ENCODE data around the gene THNSL1.
A peak's percentile ranks its signal among the peaks of the same experiment; 100 is the strongest.
"Not testable (repeated sequence)": the region's sequence is repeated elsewhere in the genome, so short reads cannot be mapped to it uniquely, and the experiment has no call there.

The THNSL1 gene

DNA sequence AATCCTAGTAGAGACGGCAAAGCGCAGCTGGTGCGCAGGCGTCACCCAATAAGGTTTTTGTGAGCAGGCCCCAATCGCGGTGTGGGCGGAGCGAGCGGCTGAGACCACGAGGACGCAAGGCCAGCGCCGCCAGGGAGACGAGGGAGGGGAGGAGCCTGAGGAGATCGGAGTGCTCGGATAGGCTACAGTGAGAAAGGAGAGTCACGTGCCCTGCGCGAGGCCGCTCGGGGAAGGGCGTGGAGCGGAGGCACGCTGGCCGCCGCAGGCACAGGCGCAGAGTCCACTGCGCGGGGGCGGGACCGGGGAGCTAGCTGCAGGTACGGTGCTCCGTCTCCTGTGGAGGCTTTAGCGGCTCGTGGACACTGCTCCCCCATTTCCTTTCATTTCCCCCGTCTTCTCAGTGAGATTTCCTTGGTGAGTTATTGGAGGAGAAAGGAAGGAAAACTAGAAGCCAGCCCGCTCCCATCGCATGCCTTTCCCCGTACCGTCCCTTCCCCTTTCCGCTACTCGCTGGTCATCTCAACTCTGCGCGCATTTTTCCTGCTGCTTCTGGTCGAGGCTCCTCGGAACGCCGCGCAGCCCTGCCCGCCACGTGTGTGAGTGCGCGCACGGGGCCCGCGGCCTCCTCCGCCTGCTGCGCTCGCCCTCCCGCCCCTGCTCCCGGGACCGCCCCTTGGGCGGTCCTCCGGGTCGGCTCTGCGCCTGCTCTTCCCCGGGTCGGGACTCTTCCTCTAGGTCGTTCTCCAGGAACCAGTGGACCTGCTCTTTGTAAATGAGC is at the start of gene THNSL1:
THNSL1 (plus strand) TSS at position 237 of the 778 bp plus-strand sequence. CDS start 6,612 bp downstream, outside the sequence.
- DNase-seq (ENCODE audit: low read depth in 2 of 2) = peak; percentile 96 to 98

DNA sequence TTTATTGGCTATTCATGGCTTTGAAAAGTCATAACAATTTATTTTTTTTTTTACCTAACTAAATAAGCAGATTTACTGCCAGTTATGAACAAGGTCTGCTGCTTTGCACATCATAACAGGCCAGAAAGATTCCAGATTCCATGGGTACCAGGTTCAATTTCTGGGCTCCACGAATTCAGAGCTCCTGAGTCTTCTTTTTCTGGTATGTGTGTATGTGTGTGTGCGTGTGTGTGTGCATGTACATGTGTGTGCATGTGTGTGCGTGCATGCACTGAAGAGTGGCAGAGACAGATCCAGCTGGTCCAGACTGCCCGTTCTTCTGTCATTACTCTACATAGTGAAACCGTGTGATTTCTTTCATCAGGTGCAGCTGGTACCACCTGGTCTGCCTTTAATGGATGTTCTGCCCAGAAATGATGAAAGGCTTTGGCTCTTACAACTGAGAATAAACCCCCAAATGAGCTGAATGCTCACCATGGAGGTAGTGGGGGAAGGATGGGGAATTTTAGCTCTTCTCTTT is 49.4 kb upstream of the THNSL1 start:
- DNase-seq (ENCODE audit: low read depth in 2 of 2) = no peak

GRCh38 chr10:24968349-24968748 is 48.1 kb upstream of the THNSL1 start:
- DNase-seq (ENCODE audit: low read depth in 2 of 2) = no peak

- DNase-seq (ENCODE audit: low read depth in 2 of 2) = not testable (repeated sequence)
Measured at GRCh38 chr10:24968951-24969350, 47.5 kb upstream of the THNSL1 start.

- DNase-seq (ENCODE audit: low read depth in 2 of 2) = no peak
Measured at GRCh38 chr10:24969841-24970281, 46.6 kb upstream of the THNSL1 start.

DNA sequence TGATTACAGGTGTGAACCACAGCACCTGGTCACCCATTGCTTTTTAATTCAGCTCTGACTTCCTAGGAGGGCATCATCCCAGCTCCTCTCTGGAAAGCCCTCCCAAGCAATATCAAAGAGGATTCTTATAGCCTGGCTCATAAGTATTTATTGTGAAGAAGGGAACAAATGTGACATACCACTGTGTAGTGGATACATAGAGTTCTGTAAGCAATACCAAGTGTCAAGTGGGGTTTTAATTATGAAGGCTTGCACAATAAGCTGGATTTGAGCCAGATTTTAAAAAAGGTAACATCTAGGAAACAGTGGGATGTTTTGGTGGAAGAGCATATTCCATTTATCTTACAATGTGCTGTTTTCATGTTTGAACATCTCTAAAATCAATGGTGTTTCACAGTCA is 45.0 kb upstream of the THNSL1 start:
- no peak for DNase-seq (ENCODE audit: low read depth in 2 of 2)

- DNase-seq (ENCODE audit: low read depth in 2 of 2) = no peak
Measured at GRCh38 chr10:24973163-24973562, 43.2 kb upstream of the THNSL1 start.

- no peak for DNase-seq (ENCODE audit: low read depth in 2 of 2)
Measured at GRCh38 chr10:24974976-24975375, 41.4 kb upstream of the THNSL1 start.

GRCh38 chr10:24979685-24980084 is 36.7 kb upstream of the THNSL1 start:
- no peak for DNase-seq (ENCODE audit: low read depth in 2 of 2)

- DNase-seq (ENCODE audit: low read depth in 2 of 2) = no peak
Measured at GRCh38 chr10:24981161-24981710, 35.2 kb upstream of the THNSL1 start.

DNA sequence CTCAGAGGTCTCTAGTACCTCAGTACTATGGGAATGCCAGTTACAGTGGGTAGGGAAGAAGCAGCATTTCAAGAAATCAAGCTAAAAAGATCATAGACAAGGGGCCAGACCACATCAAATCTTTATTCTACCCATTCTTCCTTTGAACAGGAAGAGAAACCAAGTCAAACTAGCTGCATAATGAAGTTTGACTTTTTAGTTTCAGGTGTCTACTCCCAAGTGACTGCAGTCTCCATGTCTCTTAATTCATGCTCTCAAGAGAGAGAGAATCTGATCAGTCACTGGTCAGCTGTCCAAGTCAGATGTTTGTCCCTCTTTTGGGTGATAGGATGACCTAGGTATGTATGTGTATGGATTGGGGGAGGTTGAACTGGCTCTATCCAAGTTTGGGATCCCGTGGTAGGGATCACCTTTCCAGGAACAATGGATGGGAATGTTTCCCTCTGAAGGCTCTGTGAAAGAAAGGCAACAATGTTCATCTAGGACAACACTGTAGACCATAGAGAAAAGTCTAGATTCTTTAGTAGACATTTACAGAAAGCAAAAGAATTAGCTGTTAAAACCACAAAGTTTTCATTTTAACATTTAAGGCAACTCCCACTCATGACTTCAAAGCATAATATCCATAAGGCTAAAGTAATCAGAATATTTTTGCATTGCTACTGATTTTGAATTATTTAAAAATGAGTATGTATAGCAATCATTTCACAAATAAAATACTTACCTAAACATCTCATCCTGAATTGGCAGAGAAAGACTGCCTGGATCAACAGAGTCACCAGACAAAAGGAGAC is 33.9 kb upstream of the THNSL1 start:
- no peak for DNase-seq (ENCODE audit: low read depth in 2 of 2)

GRCh38 chr10:24983130-24983529 is 33.3 kb upstream of the THNSL1 start:
- no peak for DNase-seq (ENCODE audit: low read depth in 2 of 2)

DNA sequence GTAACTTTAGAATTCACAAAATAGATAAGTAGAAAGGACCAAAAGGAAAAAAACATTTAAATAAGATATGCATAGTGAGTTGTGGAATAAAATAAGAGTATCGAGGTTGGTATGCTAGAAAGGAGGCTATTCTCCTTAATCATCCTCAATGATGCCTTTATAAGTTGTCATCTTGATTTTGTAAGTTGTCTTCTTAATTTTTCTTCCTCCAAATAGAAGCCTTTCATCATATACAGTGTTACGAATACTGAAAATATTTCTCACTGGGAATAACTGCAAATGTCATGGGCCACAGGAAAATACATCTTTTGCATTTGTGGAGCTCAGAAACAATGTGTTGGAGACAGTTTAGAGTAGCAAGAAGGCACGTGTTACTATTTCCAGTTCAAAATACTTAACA is 32.5 kb upstream of the THNSL1 start:
- DNase-seq (ENCODE audit: low read depth in 2 of 2) = no peak

DNA sequence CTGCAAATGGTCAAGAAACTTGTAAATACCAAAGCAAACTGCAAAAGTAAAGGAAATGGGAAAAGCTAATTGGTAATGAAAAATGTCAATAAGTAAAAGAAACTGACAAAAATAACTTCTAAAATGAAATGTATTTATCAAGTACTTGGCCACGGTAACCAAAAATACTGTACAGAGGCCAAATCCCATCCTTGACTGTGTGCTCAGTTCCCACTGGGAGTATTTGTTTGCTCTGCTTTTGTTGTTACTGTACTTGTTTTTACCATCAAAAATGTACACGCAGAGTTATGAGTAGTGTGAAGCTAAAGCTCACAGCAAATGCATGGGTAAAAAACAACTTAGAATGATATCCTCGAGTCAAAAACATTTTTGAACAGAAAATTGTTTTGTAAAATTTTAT is 31.5 kb upstream of the THNSL1 start:
- no peak for DNase-seq (ENCODE audit: low read depth in 2 of 2)

DNA sequence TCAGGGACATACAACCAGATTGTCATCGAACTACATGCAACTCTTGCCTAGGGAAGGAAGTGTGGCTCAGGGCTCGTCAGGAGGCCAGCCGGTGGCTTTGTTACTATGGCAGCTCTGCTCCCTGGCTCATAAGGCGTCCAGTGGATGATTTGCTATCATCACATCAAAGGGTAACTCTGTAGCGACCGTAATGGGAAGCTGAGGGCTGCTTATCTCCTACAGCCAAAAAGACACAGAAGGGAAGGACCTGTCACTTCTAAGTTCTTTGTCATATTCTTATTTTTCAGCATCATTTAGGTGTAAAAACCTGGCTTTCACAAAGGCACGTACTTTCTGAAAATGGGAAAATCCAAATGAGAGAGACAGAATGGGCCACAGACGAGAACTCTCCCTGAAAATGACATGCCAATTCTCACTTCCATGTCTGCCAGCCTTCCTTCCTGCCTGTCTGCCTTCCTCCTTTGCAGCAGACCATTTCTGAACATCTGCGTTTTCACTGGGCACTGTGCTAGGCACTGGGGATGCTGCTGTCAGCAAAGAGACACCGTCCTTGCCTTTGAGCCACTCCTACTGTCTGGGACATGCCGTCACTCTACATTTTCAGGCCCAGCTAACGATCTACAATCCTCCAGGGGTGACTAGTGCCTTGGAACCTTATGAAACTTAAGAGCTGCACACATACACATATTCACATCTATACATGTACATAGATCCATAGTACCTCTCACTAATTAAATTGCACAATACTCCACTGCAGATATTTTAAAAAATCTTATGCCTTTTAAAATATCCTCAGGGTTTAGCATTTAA is 27.4 kb upstream of the THNSL1 start:
- DNase-seq (ENCODE audit: low read depth in 2 of 2) = no peak

DNA sequence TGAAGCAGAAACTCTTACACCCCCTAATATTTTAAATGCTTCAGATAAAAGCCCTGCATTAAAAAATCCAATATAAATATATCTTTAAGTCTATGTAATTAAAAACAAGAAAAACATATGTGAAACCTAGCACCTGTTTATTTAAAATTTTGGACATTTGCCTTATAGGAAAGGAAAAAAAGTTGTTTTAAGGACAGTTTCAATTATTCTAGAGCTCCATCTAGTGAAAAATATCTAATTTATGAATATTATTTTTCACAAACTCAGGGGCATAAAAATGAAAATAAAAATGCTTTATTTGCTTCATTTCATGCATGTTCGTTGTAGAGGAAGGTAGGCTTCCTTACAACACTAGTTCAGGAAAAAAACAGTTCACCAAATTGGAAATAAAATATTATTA is 26.5 kb upstream of the THNSL1 start:
- no peak for DNase-seq (ENCODE audit: low read depth in 2 of 2)

DNA sequence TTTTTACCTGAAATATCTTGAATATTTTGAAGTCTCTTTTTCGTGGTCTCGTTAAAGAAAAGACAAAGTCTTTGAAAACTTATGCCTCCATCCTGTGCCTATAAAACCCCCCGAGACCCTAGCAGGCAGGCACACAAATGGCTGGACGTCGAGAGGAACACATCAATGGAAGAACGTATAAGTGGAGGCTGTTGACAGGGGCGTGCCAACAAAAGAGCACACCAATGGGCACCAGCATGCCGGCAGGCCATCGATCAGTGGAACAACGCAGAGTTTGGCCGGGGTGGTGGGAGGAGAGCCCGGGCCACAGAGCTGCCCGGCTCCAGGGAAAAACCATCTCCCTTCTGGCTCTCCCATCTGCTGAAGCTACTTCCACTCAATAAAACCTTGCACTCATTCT is 25.1 kb upstream of the THNSL1 start:
- DNase-seq (ENCODE audit: low read depth in 2 of 2) = no peak

DNA sequence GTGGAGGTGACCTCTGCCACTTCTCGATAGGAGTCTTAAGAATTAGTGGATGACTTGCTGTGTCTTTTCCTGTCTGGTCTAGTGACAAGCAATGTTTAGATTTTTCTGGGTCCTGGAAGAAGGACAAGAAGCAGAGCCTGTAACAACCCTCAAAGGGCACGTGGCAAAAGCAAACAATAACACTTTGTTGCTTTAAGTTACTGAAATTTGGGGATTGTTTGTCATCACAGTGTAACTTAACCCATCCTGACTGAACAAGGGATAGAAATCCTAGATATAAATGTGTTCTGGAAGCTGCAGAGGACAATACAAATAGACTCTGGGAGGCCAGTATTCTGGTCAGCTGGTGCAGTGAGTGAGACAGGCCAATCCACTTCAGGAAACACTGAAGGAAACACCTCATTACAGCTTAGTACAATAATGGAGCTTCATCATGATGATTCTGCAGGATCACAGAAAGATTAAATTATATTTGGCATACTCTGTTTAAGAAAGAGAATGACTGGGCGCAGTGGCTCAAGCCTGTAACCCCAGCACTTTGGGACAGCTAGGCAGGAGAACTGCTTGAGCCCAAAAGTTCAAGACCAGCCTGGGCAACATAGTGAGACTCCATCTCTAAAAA is 23.8 kb upstream of the THNSL1 start:
- DNase-seq (ENCODE audit: low read depth in 2 of 2) = no peak

DNA sequence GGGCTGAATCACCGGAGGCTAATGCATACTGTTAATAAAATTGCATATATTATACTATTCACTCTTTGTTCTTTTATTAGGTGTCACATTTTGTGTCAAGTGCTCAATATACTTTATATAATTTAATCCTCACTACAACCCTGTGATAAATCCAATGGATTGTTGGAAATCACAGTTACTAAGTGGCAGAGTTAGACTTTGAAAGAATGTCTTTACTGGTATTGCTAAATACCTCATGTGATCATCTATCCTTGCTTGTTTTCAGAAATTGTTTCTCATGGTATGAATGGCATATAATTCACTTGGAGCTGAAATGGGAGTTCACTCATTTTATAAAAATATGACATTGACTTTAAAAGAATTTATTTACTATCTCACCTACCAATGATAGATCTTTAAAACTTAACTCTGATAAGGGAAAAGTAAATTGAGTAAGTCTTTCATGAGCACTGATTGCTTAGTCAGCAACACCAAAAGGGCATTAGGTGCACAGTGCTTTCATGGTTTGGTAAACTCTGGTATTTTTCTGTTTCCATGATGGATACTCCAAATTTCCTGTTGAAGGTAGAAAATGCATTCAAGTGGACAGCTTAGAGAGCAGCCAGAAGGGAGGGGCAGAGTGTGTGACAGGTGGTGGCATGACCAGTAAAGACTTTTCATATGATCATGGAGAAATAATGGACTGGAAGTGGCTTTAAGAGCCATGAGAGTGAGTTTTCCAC is 23.0 kb upstream of the THNSL1 start:
- DNase-seq (ENCODE audit: low read depth in 2 of 2) = no peak

DNA sequence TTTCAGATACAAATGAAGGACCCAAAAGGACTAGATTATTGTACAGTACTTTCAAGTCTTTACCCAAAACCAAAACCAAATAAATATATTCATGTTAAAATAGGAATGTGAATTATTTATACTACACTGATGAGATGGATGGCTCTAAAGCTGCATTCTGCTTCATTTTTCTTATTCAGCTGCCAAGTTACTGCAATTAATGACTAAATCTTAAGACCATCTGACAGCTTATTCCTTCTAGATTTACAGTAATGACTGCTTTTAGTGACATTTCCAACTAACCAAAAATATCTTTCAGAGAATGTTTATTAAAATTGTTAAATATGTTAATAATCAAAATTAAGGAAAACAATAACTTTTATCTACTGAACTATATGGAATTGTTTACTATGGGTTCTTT is 21.3 kb upstream of the THNSL1 start:
- DNase-seq (ENCODE audit: low read depth in 2 of 2) = no peak

DNA sequence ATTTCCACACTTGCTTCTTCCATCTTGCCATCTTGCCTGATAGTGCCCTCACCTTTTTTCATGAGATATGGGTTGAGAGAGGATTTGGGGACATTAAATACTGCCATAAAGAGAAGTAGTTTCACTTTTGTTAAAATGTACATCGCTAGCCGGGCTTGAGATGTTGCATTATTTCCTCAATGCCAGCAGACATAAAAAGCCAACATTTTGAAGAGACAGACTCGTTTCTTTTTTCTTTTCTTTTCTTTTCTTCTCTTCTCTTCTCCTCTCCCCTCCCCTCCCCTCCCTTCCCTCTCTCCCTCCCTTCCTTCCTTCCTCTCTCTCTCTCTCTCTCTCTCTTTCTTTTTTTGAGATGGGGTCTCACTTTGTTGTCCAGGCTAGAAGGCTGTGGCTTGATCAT is 18.4 kb upstream of the THNSL1 start:
- DNase-seq (ENCODE audit: low read depth in 2 of 2) = no peak
